HepG2 (cell line): Measurements from ENCODE around the gene NPHS1.

Experiments used
- CTCF ChIP-seq: sonication (generic); formaldehyde crosslinking; IDR thresholded peaks from 2 replicates; pipeline ENCODE4 v1.5.0; 2020; ENCODE audit warnings: mild to moderate bottlenecking, missing genetic modification reagents, moderate library complexity
- NR2F1 ChIP-seq, 2 experiments: fragments of 450-650 bp in 1 of 2; formaldehyde crosslinking in 1 of 2; IDR thresholded peaks; 2 replicates each; pipeline versions ENCODE4 v1.5.0 to v1.6.1; 2016 to 2020; ENCODE audit warnings: mild to moderate bottlenecking in 1 of 2, missing compliant biosample characterization in 1 of 2, missing genetic modification reagents in 1 of 2, moderate library complexity in 1 of 2

GRCh38 chr19:35807633-35808032 is 44.7 kb downstream of the NPHS1 start:
- TF ChIP-seq CTCF (no peak), NR2F1 (CRISPR knock-in tag; IDR thresholded peaks at IDR 0.05) (no peak)
